ENCODE results near the gene ST13.
"Not testable (repeated sequence)": the region's sequence is repeated elsewhere in the genome, so short reads cannot be mapped to it uniquely, and the experiment has no call there.

The ST13 gene

GRCh38 chr22:40844951-40845350, 11.5 kb downstream of the ST13 start:
- no peak for DNase-seq

- no peak for DNase-seq
Observed at GRCh38 chr22:40838486-40838885, 18.0 kb downstream of the ST13 start.

- no peak for DNase-seq
Observed at GRCh38 chr22:40834619-40835018, 21.8 kb downstream of the ST13 start.

GRCh38 chr22:40829131-40829530, 27.3 kb downstream of the ST13 start:
- no peak for DNase-seq

- DNase-seq = peak in 1 of 58 donors; percentile 2
Observed at GRCh38 chr22:40826984-40827741, 29.3 kb downstream of the ST13 start.

GRCh38 chr22:40826292-40826691, 30.1 kb downstream of the ST13 start:
- DNase-seq = not testable (repeated sequence)

GRCh38 chr22:40823426-40823825, 33.0 kb downstream of the ST13 start:
- DNase-seq = no peak

- peak in 3 of 58 donors; percentile 29 to 54 (median 40) for DNase-seq
Observed at GRCh38 chr22:40819599-40820140, 36.8 kb downstream of the ST13 start.

- DNase-seq = peak; percentile 30 to 92 (median 84)
Observed at GRCh38 chr22:40818747-40819598, 37.5 kb downstream of the ST13 start, which contains the start of gene SLC25A17. Gene SLC25A17, minus strand, starts transcription at chr22:40819346. Its CDS starts 98 bp downstream, at chr22:40819248.

GRCh38 chr22:40818192-40818746, 38.2 kb downstream of the ST13 start:
- DNase-seq = peak in 2 of 58 donors; percentile 0 to 16

- no peak for DNase-seq
Observed at GRCh38 chr22:40817737-40818136, 38.7 kb downstream of the ST13 start.

- no peak for DNase-seq
Observed at GRCh38 chr22:40813912-40814315, 42.5 kb downstream of the ST13 start.

GRCh38 chr22:40808018-40808841, 48.2 kb downstream of the ST13 start:
- DNase-seq = no peak

- no peak for DNase-seq
Observed at GRCh38 chr22:40806711-40807110, 49.7 kb downstream of the ST13 start.

GRCh38 chr22:40805699-40806203, 50.7 kb downstream of the ST13 start:
- no peak for DNase-seq

- DNase-seq = no peak
Observed at GRCh38 chr22:40805239-40805638, 51.2 kb downstream of the ST13 start.

- no peak for DNase-seq
Observed at GRCh38 chr22:40803321-40803720, 53.1 kb downstream of the ST13 start.

GRCh38 chr22:40799008-40799407, 57.4 kb downstream of the ST13 start:
- no peak for DNase-seq

- DNase-seq = no peak
Observed at GRCh38 chr22:40797427-40797826, 59.0 kb downstream of the ST13 start.

- no peak for DNase-seq
Observed at GRCh38 chr22:40792451-40792850, 64.0 kb downstream of the ST13 start.

- DNase-seq = no peak
Observed at GRCh38 chr22:40791241-40791640, 65.2 kb downstream of the ST13 start.
